ENCODE results near the gene PRPF6.

- TF ChIP-seq CTCF (IDR thresholded peaks at IDR 0.05 in 4 of 5, conservative IDR thresholded peaks at IDR 0.05 in 1 of 5) = no peak
- no peak for TF ChIP-seq POLR2A (IDR thresholded peaks at IDR 0.05)
Measured at GRCh38 chr20:64027981-64028685, 47.2 kb downstream of the PRPF6 start.

Measured in gastrocnemius medialis (tissue), 4 donors.